Endothelial cell (in vitro differentiated cells): ENCODE data around the gene SCAI. TPM values are rescaled to one million over a fixed set of nuclear protein-coding genes. Genes with fewer than 3 reads are reported as not detected.
A peak's percentile ranks its signal among the peaks of the same experiment; 100 is the strongest.

ENCODE experiments used
- DNase-seq: peaks from one replicate; pipeline ENCODE4 v3.0.0; 2021; ENCODE audit warnings: low spot score
- H3K27ac Mint-ChIP-seq: one replicate; pipeline ENCODE4 v1.8.0; 2021; ENCODE audit warnings: mixed read lengths, inconsistent platforms; ENCODE audit not compliant: unreplicated experiment
- H3K27me3 Mint-ChIP-seq: one replicate; pipeline ENCODE4 v1.8.0; 2021; ENCODE audit warnings: mild to moderate bottlenecking, moderate library complexity, mixed read lengths, inconsistent platforms; ENCODE audit not compliant: unreplicated experiment
- H3K36me3 Mint-ChIP-seq: one replicate; pipeline ENCODE4 v1.8.0; 2021; ENCODE audit warnings: mild to moderate bottlenecking, low read depth, mixed read lengths, inconsistent platforms; ENCODE audit not compliant: unreplicated experiment
- H3K4me1 Mint-ChIP-seq: one replicate; pipeline ENCODE4 v1.8.0; 2021; ENCODE audit warnings: mild to moderate bottlenecking, mixed read lengths, inconsistent platforms; ENCODE audit not compliant: unreplicated experiment
- H3K4me3 Mint-ChIP-seq: one replicate; pipeline ENCODE4 v1.8.0; 2021; ENCODE audit warnings: mild to moderate bottlenecking, mixed read lengths, inconsistent platforms; ENCODE audit not compliant: unreplicated experiment
- H3K9me3 Mint-ChIP-seq: one replicate; pipeline ENCODE4 v1.8.0; 2021; ENCODE audit warnings: mixed read lengths, inconsistent platforms; ENCODE audit not compliant: unreplicated experiment
- CTCF ChIP-seq: fragments of 200-600 bp; sonication (generic); IDR thresholded peaks from one replicate; pipeline ENCODE4 v1.5.0; 2021; ENCODE audit warnings: antibody characterized with exemption; ENCODE audit not compliant: unreplicated experiment
- total RNA-seq: library from RNA; stranded (reverse); fragmentation: NEBNext Ultra II Directional; extraction: Animal tissue kit (Norgen Biotek cat#: 25700); gene quantifications from one replicate; pipeline ENCODE4 v1.2.1, GENCODE V29; 2021; ENCODE audit not compliant: unreplicated experiment

Gene SCAI
- total RNA-seq, 1 donor from 2014 or later = 12.3 TPM

- TF ChIP-seq CTCF = no peak
- Mint-ChIP-seq H3K4me1 (peaks cover 6% of the 10 kb centered on the region), H3K27me3 (peaks cover 9% of the 10 kb centered on the region), H3K9me3 (no peaks in the 10 kb centered on the region), H3K4me3 (peak overlapping the region; percentile 100), H3K36me3 (peaks cover 4% of the 10 kb centered on the region), H3K27ac (peak overlapping the region; percentile 52)
- DNase-seq = no peak
These were observed 560 bp downstream of the SCAI start for GRCh38 chr9:125142560-125143376.

GRCh38 chr9:125141751-125142150, 1.6 kb downstream of the SCAI start:
- peaks cover 6% of the 10 kb centered on the region for H3K27me3 Mint-ChIP-seq
- H3K36me3 Mint-ChIP-seq = peaks cover 4% of the 10 kb centered on the region
- H3K9me3 Mint-ChIP-seq = no peaks in the 10 kb centered on the region
- no peak for DNase-seq
- TF ChIP-seq CTCF = no peak
- peak overlapping the region; percentile 100 for H3K4me3 Mint-ChIP-seq
- no peak overlapping the region for H3K27ac Mint-ChIP-seq
- H3K4me1 Mint-ChIP-seq = peaks cover 6% of the 10 kb centered on the region

GRCh38 chr9:125141251-125141650, 2.1 kb downstream of the SCAI start:
- Mint-ChIP-seq H3K9me3 (no peaks in the 10 kb centered on the region), H3K4me3 (no peak overlapping the region), H3K27ac (no peak overlapping the region), H3K4me1 (peaks cover 6% of the 10 kb centered on the region), H3K36me3 (peaks cover 4% of the 10 kb centered on the region), H3K27me3 (peaks cover 6% of the 10 kb centered on the region)
- TF ChIP-seq CTCF = no peak
- no peak for DNase-seq

GRCh38 chr9:125140576-125140975, 2.8 kb downstream of the SCAI start:
- Mint-ChIP-seq H3K27ac (no peak overlapping the region), H3K4me1 (peaks cover 6% of the 10 kb centered on the region), H3K36me3 (peaks cover 4% of the 10 kb centered on the region), H3K4me3 (no peak overlapping the region), H3K9me3 (no peaks in the 10 kb centered on the region), H3K27me3 (peaks cover 6% of the 10 kb centered on the region)
- DNase-seq = no peak
- no peak for TF ChIP-seq CTCF

GRCh38 chr9:125137200-125137599, 6.1 kb downstream of the SCAI start:
- DNase-seq = no peak
- H3K4me1 Mint-ChIP-seq = no peaks in the 10 kb centered on the region
- H3K36me3 Mint-ChIP-seq = no peaks in the 10 kb centered on the region
- H3K9me3 Mint-ChIP-seq = no peaks in the 10 kb centered on the region
- H3K4me3 Mint-ChIP-seq = no peak overlapping the region
- TF ChIP-seq CTCF = no peak
- no peak overlapping the region for H3K27ac Mint-ChIP-seq
- peaks cover 3% of the 10 kb centered on the region for H3K27me3 Mint-ChIP-seq
